Measurements from ENCODE around the gene ADGRA1.
"Not testable (repeated sequence)": the region's sequence is repeated elsewhere in the genome, so short reads cannot be mapped to it uniquely, and the experiment has no call there.

ADGRA1 gene, protein sequence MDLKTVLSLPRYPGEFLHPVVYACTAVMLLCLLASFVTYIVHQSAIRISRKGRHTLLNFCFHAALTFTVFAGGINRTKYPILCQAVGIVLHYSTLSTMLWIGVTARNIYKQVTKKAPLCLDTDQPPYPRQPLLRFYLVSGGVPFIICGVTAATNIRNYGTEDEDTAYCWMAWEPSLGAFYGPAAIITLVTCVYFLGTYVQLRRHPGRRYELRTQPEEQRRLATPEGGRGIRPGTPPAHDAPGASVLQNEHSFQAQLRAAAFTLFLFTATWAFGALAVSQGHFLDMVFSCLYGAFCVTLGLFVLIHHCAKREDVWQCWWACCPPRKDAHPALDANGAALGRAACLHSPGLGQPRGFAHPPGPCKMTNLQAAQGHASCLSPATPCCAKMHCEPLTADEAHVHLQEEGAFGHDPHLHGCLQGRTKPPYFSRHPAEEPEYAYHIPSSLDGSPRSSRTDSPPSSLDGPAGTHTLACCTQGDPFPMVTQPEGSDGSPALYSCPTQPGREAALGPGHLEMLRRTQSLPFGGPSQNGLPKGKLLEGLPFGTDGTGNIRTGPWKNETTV

DNA sequence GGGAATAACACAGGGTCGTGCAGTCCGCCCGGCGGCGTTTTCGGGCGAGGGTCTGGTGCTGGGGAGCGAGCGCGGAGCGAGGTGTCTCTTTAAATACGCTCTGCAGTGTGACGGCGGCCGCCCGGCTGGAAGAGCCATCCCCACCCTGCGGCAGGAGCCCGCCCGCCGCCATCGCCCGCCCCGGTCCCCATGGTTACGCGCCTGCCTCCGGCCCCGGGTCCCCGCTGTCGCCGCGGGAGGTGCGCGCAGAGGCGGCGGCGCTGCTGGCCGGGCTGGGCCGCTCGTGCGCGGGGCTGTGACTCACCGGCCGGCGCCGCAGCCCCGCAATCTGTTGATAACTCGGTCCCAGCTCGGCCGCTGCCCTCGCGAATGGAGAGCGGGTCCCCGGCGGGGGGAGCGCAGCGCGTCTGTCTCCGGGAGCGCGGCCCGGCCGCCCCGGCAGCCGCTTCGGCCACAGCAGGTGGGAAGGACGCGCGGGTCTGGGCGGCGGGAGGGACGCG lies at the start of gene ADGRA1:
Gene ADGRA1 (plus strand): TSS at position 246 of the 500 bp plus-strand sequence. CDS start 986 bp downstream, outside the sequence.
- DNase-seq: no peak

DNA sequence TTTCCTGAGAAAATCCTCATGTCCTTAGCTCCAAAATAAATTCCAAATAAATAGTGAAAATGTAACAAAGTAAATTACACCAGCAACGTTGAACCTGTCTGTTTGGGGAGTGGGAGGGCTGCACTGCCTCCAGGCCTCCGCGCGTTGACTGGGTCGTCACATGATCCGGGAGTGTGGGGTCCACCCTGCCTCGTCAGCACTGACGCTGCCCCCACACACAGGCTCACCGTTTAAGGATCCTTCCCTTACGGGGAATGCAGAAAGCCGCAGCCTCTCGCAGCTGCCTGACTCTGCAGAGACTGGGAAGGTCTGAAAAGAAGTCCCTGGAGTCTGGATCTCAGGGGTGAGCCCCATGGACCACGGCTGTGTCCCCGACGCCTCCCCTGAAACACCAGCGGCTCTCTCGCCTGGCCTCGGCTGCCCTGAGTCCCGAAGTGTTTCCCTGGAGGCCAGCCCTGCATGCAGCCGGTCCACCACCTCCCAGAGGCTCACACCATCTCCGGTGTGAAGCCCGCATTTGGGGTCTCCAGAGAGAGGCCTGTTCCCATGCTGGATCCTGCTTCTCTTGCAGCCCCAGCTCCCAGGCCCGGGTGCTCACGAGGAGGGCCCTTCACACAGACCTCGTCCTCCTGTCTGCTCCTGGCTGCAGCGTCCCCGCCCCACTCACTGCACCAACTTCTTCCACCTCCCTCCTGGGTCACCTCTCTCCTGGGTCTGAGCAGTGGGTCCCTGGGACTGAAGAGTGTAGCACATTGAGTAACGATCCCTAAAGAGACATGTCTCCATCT lies 49.5 kb upstream of the ADGRA1 start:
- DNase-seq: no peak

DNA sequence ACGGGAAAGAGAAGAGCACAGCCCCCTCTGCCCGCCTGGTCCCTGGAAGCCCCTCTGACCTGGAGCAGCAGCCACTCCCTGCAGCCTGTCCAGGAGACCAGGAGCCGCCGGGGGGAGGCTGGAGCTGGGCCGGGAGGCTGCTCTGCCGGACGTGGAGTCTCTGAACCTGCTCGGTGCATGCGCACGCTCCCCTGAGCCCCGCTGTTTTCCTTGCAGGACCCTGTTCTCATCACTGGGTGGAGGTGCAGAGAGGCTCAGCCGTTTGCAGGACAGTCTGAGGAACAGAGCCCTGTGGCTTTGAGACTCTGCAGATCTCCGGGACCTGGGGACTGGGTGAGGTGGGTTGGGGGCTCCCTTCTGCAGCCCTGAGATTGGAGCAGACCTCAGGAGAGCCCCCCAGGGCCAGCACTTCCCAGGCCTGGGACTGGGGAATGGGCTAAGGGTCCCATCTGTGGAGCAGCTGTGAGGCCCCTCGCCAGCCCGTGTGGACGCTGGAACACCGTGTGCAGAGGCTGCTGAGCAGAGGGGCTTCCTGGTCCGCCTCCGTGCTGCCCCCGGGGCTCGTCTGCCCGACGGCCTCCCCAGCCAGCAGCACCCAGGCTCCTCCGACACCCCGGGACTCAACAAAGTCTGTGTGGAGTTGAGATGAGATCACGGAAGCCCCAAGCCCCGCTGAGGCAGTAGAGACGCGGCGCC lies 48.5 kb upstream of the ADGRA1 start:
- no peak for DNase-seq

DNA sequence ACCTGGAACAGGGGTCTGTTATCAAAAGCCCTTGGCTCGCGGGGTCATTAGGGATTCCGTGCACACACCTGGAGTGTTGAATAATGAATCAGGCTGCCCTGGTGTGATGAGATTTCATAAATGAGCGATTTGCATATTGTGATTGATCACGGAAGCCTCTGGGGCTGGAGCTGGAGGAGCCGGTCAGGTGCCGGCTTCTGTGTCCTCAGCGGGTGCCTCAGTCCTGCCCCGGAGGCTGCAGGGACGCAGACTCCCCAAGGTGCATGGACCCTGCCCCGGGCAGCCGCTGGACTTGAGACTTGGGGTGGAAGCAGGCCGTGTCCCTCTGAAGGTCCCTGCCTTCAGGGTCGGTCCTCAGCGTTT lies 47.9 kb upstream of the ADGRA1 start:
- DNase-seq: no peak

DNA sequence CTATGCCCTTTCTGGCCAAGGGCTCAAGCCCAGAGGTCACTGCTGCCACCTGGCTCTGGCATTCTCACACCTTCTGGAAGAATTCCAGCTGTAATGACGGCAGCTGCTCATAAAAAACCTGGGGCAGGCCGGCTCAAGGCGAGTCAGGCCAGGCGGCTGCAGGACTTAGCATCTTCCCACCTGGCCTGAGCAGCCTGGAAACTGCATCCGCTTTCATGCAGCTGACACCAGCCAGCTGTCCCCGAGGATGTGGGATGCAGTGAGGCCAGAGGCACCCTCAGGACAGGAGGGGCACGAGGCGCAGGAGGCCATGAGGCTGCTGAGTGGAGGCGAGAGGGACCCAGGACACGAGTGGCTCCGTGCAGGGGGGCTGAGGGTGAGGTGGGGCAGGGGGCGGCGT lies 47.5 kb upstream of the ADGRA1 start:
- DNase-seq: no peak

DNA sequence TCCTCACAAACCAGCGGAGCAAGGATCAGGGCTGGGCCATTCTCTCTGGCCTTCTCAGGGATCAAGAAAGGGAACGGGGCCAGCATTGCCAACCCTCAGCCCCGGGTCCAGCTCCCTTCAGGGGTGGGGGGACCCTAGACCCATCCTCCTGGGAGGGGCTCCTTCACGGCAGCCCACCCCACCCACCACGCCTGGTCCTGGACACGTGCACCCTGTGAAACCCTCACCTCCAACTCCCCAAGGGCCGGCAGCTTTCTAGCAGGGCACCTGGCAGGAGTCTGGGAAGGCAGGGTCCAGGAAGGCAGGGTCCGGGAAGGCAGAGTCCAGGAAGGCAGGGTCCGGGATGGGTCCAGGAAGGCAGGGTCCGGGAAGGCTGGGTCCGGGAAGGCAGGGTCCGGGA lies 46.6 kb upstream of the ADGRA1 start:
- no peak for DNase-seq

DNA sequence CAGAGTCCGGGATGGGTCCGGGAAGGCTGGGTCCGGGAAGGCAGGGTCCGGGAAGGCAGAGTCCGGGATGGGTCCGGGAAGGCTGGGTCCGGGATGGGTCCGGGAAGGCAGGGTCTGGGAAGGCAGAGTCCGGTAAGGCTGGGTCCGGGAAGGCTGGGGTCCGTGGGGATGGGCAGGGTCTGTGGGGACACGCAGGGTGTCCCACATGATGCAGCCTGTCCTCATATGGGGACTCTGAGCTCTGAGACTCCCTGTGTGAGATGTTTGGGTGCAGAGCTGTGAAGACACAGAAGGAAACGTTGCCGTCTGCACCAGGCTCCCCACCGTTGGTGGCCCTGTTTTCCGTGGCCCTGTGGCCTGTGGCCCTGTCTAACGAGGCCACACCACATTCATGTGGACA lies 45.7 kb upstream of the ADGRA1 start:
- no peak for DNase-seq

DNA sequence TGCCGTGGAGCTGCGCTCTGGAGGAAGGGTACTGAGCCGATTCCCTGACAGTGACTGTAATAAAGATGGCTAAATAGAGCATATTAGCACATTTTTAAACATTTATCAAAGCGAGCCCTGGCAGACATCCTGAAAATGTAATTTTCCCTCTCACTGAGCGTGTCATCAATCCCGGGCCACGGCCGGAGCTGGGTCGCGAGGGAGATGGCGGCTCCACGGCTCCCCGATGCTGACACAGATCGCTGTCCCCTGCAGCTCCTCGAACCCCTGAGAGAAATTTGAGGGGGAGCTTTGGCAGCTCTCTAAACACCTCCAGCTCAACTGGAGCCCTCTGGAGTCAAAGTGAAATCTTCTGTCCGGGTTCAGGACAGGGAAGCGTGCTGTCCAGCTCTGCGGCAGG lies 44.9 kb upstream of the ADGRA1 start:
- no peak for DNase-seq

DNA sequence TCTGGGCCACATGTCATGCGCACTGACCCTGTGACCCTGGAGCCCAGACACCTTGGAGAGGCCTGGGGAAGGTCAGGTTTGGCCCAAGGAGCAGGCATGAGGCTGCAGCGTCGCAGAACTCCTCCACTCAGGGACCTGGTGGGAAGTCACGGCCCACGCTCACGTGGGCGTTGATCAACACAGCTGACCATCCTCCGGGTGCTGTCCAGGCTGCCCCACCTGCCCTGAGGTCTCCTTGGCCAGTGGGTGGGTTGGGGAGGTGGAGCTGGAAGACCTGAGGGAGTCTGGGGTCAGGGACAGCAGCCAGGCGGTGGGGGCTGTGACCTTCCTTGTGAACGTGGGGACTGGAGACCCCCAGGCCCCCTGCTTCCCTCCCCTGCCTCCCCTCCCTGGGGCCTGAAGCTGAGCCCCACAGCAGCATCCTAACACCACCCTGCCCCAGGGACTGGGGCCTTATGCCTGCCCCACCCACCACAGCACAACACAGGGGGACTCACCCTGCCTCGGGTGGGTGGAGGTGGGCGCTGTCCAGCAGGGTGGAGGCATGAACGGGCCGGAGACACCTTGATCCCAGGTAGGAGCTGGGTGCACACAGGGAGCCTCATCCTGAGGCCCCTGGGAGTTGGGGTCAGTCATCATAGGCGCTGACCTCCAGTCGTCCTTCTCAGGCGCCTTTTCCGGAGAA lies 44.0 kb upstream of the ADGRA1 start:
- DNase-seq: no peak

DNA sequence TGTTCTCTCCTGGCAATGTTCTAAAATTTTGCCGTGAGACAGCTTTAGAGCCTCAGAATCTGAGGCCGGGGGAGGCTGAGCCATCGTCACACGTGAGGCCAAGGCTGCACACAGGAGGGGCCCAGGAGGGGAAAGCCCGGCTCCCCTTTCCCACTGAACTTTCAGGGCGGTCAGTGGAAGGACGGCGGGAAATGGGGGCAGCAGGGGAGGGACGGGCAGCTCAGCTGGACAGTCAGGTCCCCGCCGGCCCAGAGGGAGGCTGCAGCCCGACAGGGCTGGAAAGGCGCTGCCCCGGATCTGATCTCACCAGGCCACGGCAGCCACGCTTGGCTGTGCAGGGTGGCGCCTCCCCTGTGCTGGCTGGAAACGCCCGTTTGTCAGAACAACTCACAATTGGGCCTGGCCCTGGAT lies 43.3 kb upstream of the ADGRA1 start:
- DNase-seq: no peak

DNA sequence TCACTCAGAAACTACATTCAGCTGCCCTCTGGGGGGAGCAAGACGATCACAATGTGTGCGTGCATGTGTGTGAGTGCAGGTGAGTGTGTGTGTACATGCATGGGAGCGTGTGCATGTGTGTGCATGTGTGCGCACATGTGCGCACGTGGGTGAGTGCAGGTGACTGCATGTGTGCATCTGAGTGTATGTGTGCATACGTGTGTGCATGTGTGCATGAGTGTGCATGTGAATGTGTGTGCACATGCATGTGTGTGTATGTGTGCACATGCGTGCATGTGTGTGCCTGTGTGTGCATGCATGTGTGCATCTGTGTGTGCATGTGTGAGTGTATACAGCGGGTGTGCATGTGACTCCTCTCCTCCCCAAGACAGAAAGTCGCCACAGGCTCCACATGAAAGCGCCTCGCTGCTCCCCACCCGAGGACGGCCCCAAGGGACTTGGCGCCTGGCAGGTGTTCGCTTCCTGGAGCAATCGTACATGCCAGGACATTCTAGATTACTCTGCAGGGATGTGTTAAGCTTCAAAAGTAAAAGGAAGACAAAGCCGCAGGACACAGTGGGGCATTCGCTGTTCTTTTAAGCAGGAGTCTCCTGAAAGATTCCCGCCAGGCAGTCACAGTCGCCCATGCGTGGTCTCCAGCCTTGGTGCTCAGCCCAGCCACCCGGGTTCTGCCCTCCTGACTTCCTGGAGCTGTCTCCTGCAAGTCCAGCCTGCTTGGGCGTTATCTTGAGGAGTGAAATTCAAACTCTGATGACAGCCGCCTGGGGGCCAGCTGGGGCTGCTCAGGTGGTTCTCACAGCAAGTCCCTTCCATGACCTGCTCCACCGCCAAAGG lies 42.0 kb upstream of the ADGRA1 start:
- no peak for DNase-seq

DNA sequence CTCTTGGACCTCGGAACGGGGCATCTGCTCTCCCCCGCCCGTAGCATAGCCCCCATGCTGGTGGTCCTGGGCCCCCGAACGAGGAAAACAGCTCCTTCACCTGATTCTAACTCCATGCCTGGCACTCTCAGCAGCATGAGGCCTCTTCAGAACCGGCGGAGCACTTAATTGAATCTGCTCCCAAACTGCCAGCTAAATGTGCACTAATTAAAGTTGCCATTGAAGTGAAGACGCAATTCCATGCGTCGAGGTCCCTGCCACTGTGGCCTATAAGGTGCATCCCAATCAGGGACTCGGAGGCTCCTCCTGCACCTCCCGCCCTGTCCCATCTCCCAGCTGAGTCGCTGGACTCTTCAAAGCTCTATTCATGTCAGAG lies 41.3 kb upstream of the ADGRA1 start:
- DNase-seq: no peak

DNA sequence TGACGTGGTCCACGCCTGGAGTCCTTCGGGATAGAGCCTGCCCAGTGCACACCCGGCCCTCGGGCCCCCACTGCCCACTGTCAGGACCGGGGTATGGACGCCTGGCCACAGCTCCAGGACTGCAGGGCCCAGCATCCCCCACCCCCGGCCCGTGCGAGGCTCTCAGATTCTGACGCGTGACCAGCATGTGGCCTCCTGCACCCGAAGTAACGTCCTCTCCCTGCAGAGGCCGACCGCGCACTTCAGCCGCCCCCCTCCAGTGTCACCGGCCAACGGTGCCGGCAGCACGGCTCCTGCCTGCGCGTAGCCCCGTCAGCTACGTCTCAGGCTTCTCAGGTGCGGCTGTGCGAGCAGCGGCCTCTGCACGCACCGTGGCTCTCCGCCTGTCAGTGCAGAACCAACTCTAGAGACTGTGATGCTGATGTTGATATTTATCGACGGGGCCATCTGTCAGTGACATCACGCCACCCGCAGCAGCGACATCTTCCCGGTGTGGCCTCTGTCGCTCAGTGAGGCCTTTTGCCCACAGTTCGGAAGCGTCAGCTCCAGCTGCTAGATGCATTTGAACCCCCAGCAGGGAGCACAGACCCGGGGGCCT lies 40.1 kb upstream of the ADGRA1 start:
- no peak for DNase-seq

DNA sequence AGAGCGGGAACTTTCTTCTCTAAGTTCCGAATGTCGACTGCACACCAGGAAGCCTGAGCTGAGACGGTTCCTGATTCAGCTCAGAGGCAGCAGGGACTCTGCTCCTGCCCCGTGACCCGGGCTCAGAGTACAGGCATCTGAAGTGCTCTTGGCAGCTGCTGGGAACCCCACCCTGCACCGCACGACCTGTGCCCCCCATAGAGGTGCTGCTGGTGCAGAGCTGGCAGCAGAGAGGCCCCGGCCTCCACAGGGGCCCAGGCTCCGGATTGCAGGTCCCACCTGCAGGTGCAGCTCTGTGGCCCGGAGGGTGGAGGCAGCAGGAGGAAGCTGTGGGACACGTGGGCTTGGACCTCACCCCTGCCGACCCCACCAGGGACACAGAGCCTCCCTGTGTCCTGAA lies 39.5 kb upstream of the ADGRA1 start:
- no peak for DNase-seq

DNA sequence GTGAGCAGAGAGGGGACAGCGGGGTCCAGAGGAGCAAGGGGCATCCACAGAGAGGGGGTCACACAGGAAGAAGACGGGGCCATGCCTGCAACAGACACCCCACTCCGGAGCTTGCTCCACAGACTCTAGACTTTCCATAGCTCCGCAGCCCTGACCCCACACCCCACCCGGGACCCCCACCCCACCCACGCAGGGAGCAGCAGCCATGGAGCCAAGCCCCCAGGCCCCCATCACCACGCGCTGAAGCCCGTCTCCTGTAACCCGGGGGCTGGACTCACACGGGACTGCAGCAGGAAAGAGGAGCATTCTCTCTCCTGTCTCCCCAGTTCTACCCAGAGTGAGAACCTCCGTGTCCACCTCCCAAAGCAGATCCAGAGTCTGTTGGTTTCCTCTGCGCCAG lies 38.8 kb upstream of the ADGRA1 start:
- DNase-seq: no peak

DNA sequence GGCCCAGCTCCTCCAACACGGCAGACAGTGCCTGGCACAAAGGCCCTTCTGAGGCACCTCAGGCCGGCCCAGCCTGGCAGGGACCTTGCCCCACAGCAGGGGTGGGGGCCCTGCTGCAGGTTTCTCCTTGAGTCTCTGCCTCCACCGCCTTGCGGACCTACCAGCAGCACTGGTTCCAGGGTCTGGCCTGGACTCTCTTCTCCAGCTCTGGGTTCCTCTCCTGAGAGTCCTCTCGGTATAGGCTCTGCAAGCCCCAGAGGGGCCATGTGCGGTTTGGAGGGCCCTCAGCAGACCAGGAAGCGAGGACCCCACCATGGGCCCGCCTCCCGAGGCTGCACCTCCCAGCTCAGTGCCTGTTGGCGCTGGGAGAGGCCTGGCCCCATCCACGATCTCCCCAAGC lies 38.1 kb upstream of the ADGRA1 start:
- no peak for DNase-seq

DNA sequence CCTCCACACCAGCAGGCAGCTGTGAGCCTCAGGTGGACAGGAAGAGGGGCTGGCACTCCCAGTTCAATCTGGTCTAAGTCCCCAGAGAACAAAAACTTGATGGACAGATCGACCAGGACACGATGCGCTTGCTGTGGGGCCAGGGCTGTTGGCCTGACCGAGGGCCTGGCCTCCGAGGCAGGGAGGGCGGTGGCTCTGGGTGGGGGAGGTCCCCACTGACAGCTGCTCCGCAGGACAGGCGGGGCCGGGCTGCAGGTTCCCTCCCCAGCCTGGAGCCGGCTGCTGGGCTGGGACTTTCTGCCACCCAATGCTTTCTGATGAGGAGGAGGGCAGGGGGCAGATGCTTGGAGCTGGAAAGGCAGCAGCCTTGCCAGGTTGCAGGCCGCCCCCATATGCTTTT lies 37.4 kb upstream of the ADGRA1 start:
- no peak for DNase-seq

DNA sequence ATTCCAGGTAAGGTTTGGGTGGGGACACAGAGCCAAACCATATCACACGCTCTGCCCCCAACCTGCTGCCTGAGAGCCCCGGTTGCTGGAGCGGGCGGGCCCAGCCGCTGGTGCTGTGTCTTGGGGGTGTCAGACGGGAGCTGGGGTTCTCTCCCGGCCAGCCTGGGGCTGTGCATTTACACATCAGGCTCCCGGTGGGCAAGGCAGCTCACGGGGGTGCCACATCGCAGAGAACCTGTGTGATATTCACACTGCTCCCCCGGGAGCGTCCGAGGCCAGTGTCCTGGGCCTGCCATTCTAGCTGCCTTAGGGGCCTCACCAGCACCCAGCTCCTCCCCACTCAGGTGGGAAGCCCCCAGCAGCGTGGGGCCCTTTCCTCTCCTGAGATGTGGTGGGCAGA lies 35.6 kb upstream of the ADGRA1 start:
- no peak for DNase-seq

DNA sequence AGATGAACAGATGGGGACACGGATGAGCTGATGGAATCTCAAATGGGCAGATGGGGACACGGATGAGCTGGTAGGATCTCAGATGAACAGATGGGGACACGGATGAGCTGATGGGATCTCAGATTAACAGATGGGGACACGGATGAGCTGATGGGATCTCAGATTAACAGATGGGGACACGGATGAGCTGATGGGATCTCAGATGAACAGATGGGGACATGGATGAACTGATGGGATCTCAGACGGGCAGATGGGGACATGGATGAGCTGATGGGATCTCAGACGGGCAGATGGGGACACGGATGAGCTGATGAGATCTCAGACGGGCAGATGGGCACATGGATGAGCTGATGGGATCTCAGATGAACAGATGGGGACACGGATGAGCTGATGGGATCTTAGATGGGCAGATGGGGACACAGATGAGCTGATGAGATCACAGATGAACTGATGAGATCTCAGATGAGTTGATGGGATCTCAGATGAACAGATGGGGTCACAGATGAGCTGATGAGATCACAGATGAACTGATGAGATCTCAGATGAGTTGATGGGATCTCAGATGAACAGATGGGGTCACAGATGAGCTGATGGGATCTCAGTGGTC lies 34.1 kb upstream of the ADGRA1 start:
- not testable (repeated sequence) for DNase-seq

DNA sequence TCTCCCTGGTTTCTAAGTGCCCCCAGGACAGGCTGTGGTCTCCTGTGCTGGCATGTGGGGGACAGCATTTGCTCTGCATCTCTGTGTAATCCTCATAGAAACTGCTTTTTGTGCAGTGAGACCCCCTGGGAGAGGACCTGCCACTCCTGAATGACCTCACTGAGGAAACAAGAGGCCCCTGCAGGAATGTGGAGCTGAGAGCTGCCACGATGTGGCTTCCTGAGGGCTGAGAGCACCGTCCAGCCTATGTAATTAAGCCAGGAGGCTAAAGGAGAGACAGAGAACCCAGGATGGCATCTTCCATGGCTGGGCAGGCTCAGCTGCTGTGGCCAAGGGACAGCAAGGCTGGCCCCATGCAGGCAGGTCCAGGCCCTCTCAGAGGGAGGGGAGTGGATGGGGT lies 32.3 kb upstream of the ADGRA1 start:
- no peak for DNase-seq

DNA sequence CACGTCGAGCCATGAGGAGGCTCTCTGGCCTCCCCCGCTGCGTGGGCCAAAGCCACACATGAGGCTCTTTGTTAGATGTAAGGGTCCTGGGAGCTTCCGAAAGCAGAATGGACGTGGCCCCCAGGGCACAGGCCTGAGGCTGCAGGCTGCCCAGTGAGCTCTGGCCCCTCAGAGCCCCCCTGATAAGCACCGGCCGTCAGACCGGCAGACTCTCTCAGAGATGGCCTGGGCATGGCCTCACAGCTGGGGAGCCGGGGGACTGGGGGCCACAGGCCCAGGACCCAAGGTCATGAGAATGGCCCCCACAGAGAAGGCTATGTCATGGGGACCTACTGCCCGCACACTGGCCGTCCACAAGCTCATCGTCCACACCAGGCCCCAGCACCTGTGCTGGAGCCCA lies 31.7 kb upstream of the ADGRA1 start:
- DNase-seq: no peak
